Measurements from ENCODE around the gene KNSTRN. TPM values are rescaled to one million over a fixed set of nuclear protein-coding genes. Genes with fewer than 3 reads are reported as not detected.

The KNSTRN gene
- total RNA-seq, 1 donor from 2014 or later, result 15.7 TPM

- Histone ChIP-seq H3K27me3 (ENCODE audit: control insufficient read depth in 3 of 3, insufficient read depth in 3 of 3, low read length in 3 of 3) (peaks cover 35 to 37% (median 35%) of the 10 kb centered on the region in 3 donors), H3K9ac (ENCODE audit: low read depth in 1 of 3, low read length in 3 of 3) (no peak overlapping the region), H3K36me3 (ENCODE audit: control insufficient read depth in 3 of 3, insufficient read depth in 3 of 3, low read length in 3 of 3) (no peaks in the 10 kb centered on the region), H3K27ac (ENCODE audit: low read depth, low read length) (no peak overlapping the region), H3K9me3 (ENCODE audit: control insufficient read depth in 3 of 3, low read length in 3 of 3) (no peaks in the 10 kb centered on the region), H3K4me3 (ENCODE audit: low read length in 3 of 3) (no peak overlapping the region), H3K4me1 (ENCODE audit: control insufficient read depth in 3 of 3, insufficient read depth in 3 of 3, low read length in 3 of 3) (peaks cover 14 to 33% (median 29%) of the 10 kb centered on the region in 3 donors)
Observed at GRCh38 chr15:40437752-40438687, 55.5 kb downstream of the KNSTRN start.

GRCh38 chr15:40438712-40439111 lies 56.2 kb downstream of the KNSTRN start:
- H3K4me3 ChIP-seq (ENCODE audit: low read length in 3 of 3), result no peak overlapping the region
- H3K27ac ChIP-seq (ENCODE audit: low read depth, low read length), result no peak overlapping the region
- peaks cover 15 to 40% (median 33%) of the 10 kb centered on the region in 3 donors for H3K4me1 ChIP-seq (ENCODE audit: control insufficient read depth in 3 of 3, insufficient read depth in 3 of 3, low read length in 3 of 3)
- H3K9me3 ChIP-seq (ENCODE audit: control insufficient read depth in 3 of 3, low read length in 3 of 3), result no peaks in the 10 kb centered on the region
- no peaks in the 10 kb centered on the region for H3K36me3 ChIP-seq (ENCODE audit: control insufficient read depth in 3 of 3, insufficient read depth in 3 of 3, low read length in 3 of 3)
- peaks cover 35 to 37% (median 35%) of the 10 kb centered on the region in 3 donors for H3K27me3 ChIP-seq (ENCODE audit: control insufficient read depth in 3 of 3, insufficient read depth in 3 of 3, low read length in 3 of 3)
- no peak overlapping the region for H3K9ac ChIP-seq (ENCODE audit: low read depth in 1 of 3, low read length in 3 of 3)

- peaks cover 15 to 43% (median 34%) of the 10 kb centered on the region in 3 donors for H3K4me1 ChIP-seq (ENCODE audit: control insufficient read depth in 3 of 3, insufficient read depth in 3 of 3, low read length in 3 of 3)
- H3K9me3 ChIP-seq (ENCODE audit: control insufficient read depth in 3 of 3, low read length in 3 of 3), result no peaks in the 10 kb centered on the region
- H3K4me3 ChIP-seq (ENCODE audit: low read length in 3 of 3), result peak overlapping the region; percentile 13 to 73 (median 71)
- H3K36me3 ChIP-seq (ENCODE audit: control insufficient read depth in 3 of 3, insufficient read depth in 3 of 3, low read length in 3 of 3), result no peaks in the 10 kb centered on the region
- no peak overlapping the region for H3K27ac ChIP-seq (ENCODE audit: low read depth, low read length)
- peaks cover 35 to 37% (median 35%) of the 10 kb centered on the region in 3 donors for H3K27me3 ChIP-seq (ENCODE audit: control insufficient read depth in 3 of 3, insufficient read depth in 3 of 3, low read length in 3 of 3)
- peak overlapping the region in 1 of 3 donors; percentile 71 for H3K9ac ChIP-seq (ENCODE audit: low read depth in 1 of 3, low read length in 3 of 3)
Observed at GRCh38 chr15:40439461-40439959, 57.0 kb downstream of the KNSTRN start.

GRCh38 chr15:40439960-40440742 lies 57.6 kb downstream of the KNSTRN start:
- peaks cover 15 to 43% (median 34%) of the 10 kb centered on the region in 3 donors for H3K4me1 ChIP-seq (ENCODE audit: control insufficient read depth in 3 of 3, insufficient read depth in 3 of 3, low read length in 3 of 3)
- H3K27ac ChIP-seq (ENCODE audit: low read depth, low read length), result no peak overlapping the region
- peaks cover 33 to 36% (median 35%) of the 10 kb centered on the region in 3 donors for H3K27me3 ChIP-seq (ENCODE audit: control insufficient read depth in 3 of 3, insufficient read depth in 3 of 3, low read length in 3 of 3)
- no peaks in the 10 kb centered on the region for H3K9me3 ChIP-seq (ENCODE audit: control insufficient read depth in 3 of 3, low read length in 3 of 3)
- H3K36me3 ChIP-seq (ENCODE audit: control insufficient read depth in 3 of 3, insufficient read depth in 3 of 3, low read length in 3 of 3), result no peaks in the 10 kb centered on the region
- H3K4me3 ChIP-seq (ENCODE audit: low read length in 3 of 3), result peak overlapping the region; percentile 71 to 75 (median 73)
- H3K9ac ChIP-seq (ENCODE audit: low read depth in 1 of 3, low read length in 3 of 3), result peak overlapping the region; percentile 7 to 71 (median 54)

GRCh38 chr15:40440743-40441564 lies 58.4 kb downstream of the KNSTRN start, which contains the start of gene BAHD1:
TSS of gene BAHD1 (plus strand) at chr15:40440953. CDS start at chr15:40458465, 17,512 bp downstream.
- Histone ChIP-seq H3K36me3 (ENCODE audit: control insufficient read depth in 3 of 3, insufficient read depth in 3 of 3, low read length in 3 of 3) (no peaks in the 10 kb centered on the region), H3K9ac (ENCODE audit: low read depth in 1 of 3, low read length in 3 of 3) (peak within 1 kb of the TSS; percentile 57 to 79 (median 71)), H3K4me1 (ENCODE audit: control insufficient read depth in 3 of 3, insufficient read depth in 3 of 3, low read length in 3 of 3) (peaks cover 15 to 42% (median 29%) of the 10 kb centered on the region in 3 donors), H3K27ac (ENCODE audit: low read depth, low read length) (no peak within 1 kb of the TSS), H3K9me3 (ENCODE audit: control insufficient read depth in 3 of 3, low read length in 3 of 3) (no peaks in the 10 kb centered on the region), H3K4me3 (ENCODE audit: low read length in 3 of 3) (peak within 1 kb of the TSS; percentile 71 to 75 (median 73)), H3K27me3 (ENCODE audit: control insufficient read depth in 3 of 3, insufficient read depth in 3 of 3, low read length in 3 of 3) (peaks cover 26 to 29% (median 28%) of the 10 kb centered on the region in 3 donors)

- no peak overlapping the region for H3K27ac ChIP-seq (ENCODE audit: low read depth, low read length)
- H3K36me3 ChIP-seq (ENCODE audit: control insufficient read depth in 3 of 3, insufficient read depth in 3 of 3, low read length in 3 of 3), result no peaks in the 10 kb centered on the region
- peak overlapping the region; percentile 43 to 71 (median 70) for H3K4me3 ChIP-seq (ENCODE audit: low read length in 3 of 3)
- no peaks in the 10 kb centered on the region for H3K9me3 ChIP-seq (ENCODE audit: control insufficient read depth in 3 of 3, low read length in 3 of 3)
- H3K27me3 ChIP-seq (ENCODE audit: control insufficient read depth in 3 of 3, insufficient read depth in 3 of 3, low read length in 3 of 3), result peaks cover 17 to 20% (median 20%) of the 10 kb centered on the region in 3 donors
- H3K9ac ChIP-seq (ENCODE audit: low read depth in 1 of 3, low read length in 3 of 3), result peak overlapping the region; percentile 57 to 79 (median 71)
- peaks cover 8 to 36% (median 20%) of the 10 kb centered on the region in 3 donors for H3K4me1 ChIP-seq (ENCODE audit: control insufficient read depth in 3 of 3, insufficient read depth in 3 of 3, low read length in 3 of 3)
Observed at GRCh38 chr15:40441565-40442531, 59.3 kb downstream of the KNSTRN start.

GRCh38 chr15:40443255-40443654 lies 60.7 kb downstream of the KNSTRN start:
- Histone ChIP-seq H3K9me3 (ENCODE audit: control insufficient read depth in 3 of 3, low read length in 3 of 3) (no peaks in the 10 kb centered on the region), H3K36me3 (ENCODE audit: control insufficient read depth in 3 of 3, insufficient read depth in 3 of 3, low read length in 3 of 3) (no peaks in the 10 kb centered on the region), H3K9ac (ENCODE audit: low read depth in 1 of 3, low read length in 3 of 3) (peak overlapping the region in 2 of 3 donors; percentile 16 to 32), H3K4me1 (ENCODE audit: control insufficient read depth in 3 of 3, insufficient read depth in 3 of 3, low read length in 3 of 3) (peaks cover 4 to 34% (median 18%) of the 10 kb centered on the region in 3 donors), H3K27me3 (ENCODE audit: control insufficient read depth in 3 of 3, insufficient read depth in 3 of 3, low read length in 3 of 3) (peaks cover 4 to 7% (median 6%) of the 10 kb centered on the region in 3 donors), H3K4me3 (ENCODE audit: low read length in 3 of 3) (no peak overlapping the region), H3K27ac (ENCODE audit: low read depth, low read length) (no peak overlapping the region)

- H3K27me3 ChIP-seq (ENCODE audit: control insufficient read depth in 3 of 3, insufficient read depth in 3 of 3, low read length in 3 of 3), result peaks cover 0 to 2% (median 2%) of the 10 kb centered on the region in 3 donors
- H3K4me1 ChIP-seq (ENCODE audit: control insufficient read depth in 3 of 3, insufficient read depth in 3 of 3, low read length in 3 of 3), result peaks cover 4 to 34% (median 18%) of the 10 kb centered on the region in 3 donors
- no peak overlapping the region for H3K27ac ChIP-seq (ENCODE audit: low read depth, low read length)
- no peaks in the 10 kb centered on the region for H3K9me3 ChIP-seq (ENCODE audit: control insufficient read depth in 3 of 3, low read length in 3 of 3)
- H3K9ac ChIP-seq (ENCODE audit: low read depth in 1 of 3, low read length in 3 of 3), result no peak overlapping the region
- no peaks in the 10 kb centered on the region for H3K36me3 ChIP-seq (ENCODE audit: control insufficient read depth in 3 of 3, insufficient read depth in 3 of 3, low read length in 3 of 3)
- no peak overlapping the region for H3K4me3 ChIP-seq (ENCODE audit: low read length in 3 of 3)
Observed at GRCh38 chr15:40443846-40444245, 61.3 kb downstream of the KNSTRN start.

Measured in skeletal muscle tissue (tissue), 4 donors.